ENCODE data around the gene CELF2. TPM values are rescaled to one million over a fixed set of nuclear protein-coding genes. Genes with fewer than 3 reads are reported as not detected.

The CELF2 gene
- total RNA-seq, 4 donors from 2014 or later = 106 to 127 (median 120) TPM

GRCh38 chr10:11197266-11197712 lies 179.6 kb downstream of the CELF2 start:
- Histone ChIP-seq H3K4me3 (no peak overlapping the region), H3K9me3 (peaks cover 0 to 8% (median 1%) of the 10 kb centered on the region in 4 donors), H3K4me1 (peaks cover 0 to 72% (median 46%) of the 10 kb centered on the region in 4 donors), H3K27me3 (no peaks in the 10 kb centered on the region), H3K27ac (peak overlapping the region; percentile 46 to 86 (median 68)), H3K36me3 (peaks cover 0 to 48% (median 0%) of the 10 kb centered on the region in 3 donors)
- WGBS, 2 donors = 28 to 31% methylated on average over 7 of the region's 7 CpGs
- peak; percentile 30 to 49 for DNase-seq (ENCODE audit: low spot score in 2 of 2)
- no peak for TF ChIP-seq POLR2A (IDR thresholded peaks at IDR 0.05)
- TF ChIP-seq CTCF (IDR thresholded peaks at IDR 0.05) = no peak
- peak in 1 of 2 donors; percentile 89 for TF ChIP-seq EP300 (IDR thresholded peaks at IDR 0.05)

GRCh38 chr10:11197878-11198277 lies 180.2 kb downstream of the CELF2 start:
- peak overlapping the region in 3 of 4 donors; percentile 0 to 86 (median 78) for H3K27ac ChIP-seq

GRCh38 chr10:11201911-11202310 lies 184.2 kb downstream of the CELF2 start:
- no peak for TF ChIP-seq POLR2A (IDR thresholded peaks at IDR 0.05)
- no peak for TF ChIP-seq CTCF (IDR thresholded peaks at IDR 0.05)
- no peak for TF ChIP-seq EP300 (IDR thresholded peaks at IDR 0.05)
- Histone ChIP-seq H3K4me3 (no peak overlapping the region), H3K27ac (no peak overlapping the region), H3K27me3 (no peaks in the 10 kb centered on the region), H3K4me1 (peaks cover 0 to 53% (median 24%) of the 10 kb centered on the region in 4 donors), H3K36me3 (peaks cover 0 to 47% (median 0%) of the 10 kb centered on the region in 3 donors), H3K9me3 (peaks cover 0 to 8% (median 1%) of the 10 kb centered on the region in 4 donors)
- 81 to 85% methylated on average over 5 of the region's 5 CpGs for WGBS, 2 donors
- no peak for DNase-seq (ENCODE audit: low spot score in 2 of 2)

More at GRCh38 chr10:11197878-11198277, 180.2 kb downstream of the CELF2 start:
- WGBS, 2 donors = 45 to 46% methylated on average over 3 of the region's 3 CpGs
- Histone ChIP-seq H3K4me1 (peaks cover 0 to 66% (median 42%) of the 10 kb centered on the region in 4 donors), H3K4me3 (no peak overlapping the region), H3K27me3 (no peaks in the 10 kb centered on the region), H3K36me3 (peaks cover 0 to 49% (median 0%) of the 10 kb centered on the region in 3 donors), H3K9me3 (peaks cover 0 to 8% (median 1%) of the 10 kb centered on the region in 4 donors)
- TF ChIP-seq CTCF (IDR thresholded peaks at IDR 0.05) (no peak), EP300 (IDR thresholded peaks at IDR 0.05) (no peak), POLR2A (IDR thresholded peaks at IDR 0.05) (no peak)
- no peak for DNase-seq (ENCODE audit: low spot score in 2 of 2)

GRCh38 chr10:11204351-11204942 lies 186.8 kb downstream of the CELF2 start:
- DNase-seq (ENCODE audit: low spot score in 2 of 2) = no peak
- Histone ChIP-seq H3K9me3 (peaks cover 0 to 8% (median 1%) of the 10 kb centered on the region in 4 donors), H3K27ac (peak overlapping the region in 1 of 4 donors; percentile 61), H3K4me1 (peaks cover 0 to 53% (median 10%) of the 10 kb centered on the region in 4 donors), H3K4me3 (no peak overlapping the region), H3K36me3 (peaks cover 0 to 47% (median 0%) of the 10 kb centered on the region in 3 donors), H3K27me3 (no peaks in the 10 kb centered on the region)
- 64 to 67% methylated on average over 19 of the region's 19 CpGs for WGBS, 2 donors
- TF ChIP-seq CTCF (IDR thresholded peaks at IDR 0.05) = no peak

- Histone ChIP-seq H3K36me3 (peaks cover 0 to 46% (median 0%) of the 10 kb centered on the region in 3 donors), H3K27ac (peak overlapping the region in 1 of 4 donors; percentile 61), H3K4me1 (peaks cover 0 to 54% (median 15%) of the 10 kb centered on the region in 4 donors), H3K27me3 (no peaks in the 10 kb centered on the region), H3K9me3 (peaks cover 0 to 8% (median 1%) of the 10 kb centered on the region in 4 donors), H3K4me3 (no peak overlapping the region)
- WGBS, 2 donors = 89 to 90% methylated on average over 13 of the region's 13 CpGs
- no peak for DNase-seq (ENCODE audit: low spot score in 2 of 2)
- no peak for TF ChIP-seq CTCF (IDR thresholded peaks at IDR 0.05)
- TF ChIP-seq POLR2A (IDR thresholded peaks at IDR 0.05) = no peak
- TF ChIP-seq EP300 (IDR thresholded peaks at IDR 0.05) = no peak
Measured at GRCh38 chr10:11205030-11205772, 187.5 kb downstream of the CELF2 start.
